GM12891 (cell line): Measurements from ENCODE around the gene KNDC1.

Experiments used
- DNase-seq: peaks from one replicate; pipeline ENCODE4 v3.0.0; 2011; ENCODE audit warnings: low spot score; ENCODE audit not compliant: insufficient read length
- FAIRE-seq: peaks from 2 replicates; lab custom pipeline; 2011; peaks lifted over from hg19 to GRCh38; lab: Jason Lieb, UNC
- PAX5 ChIP-seq: IDR thresholded peaks from 2 replicates; pipeline ENCODE4 v1.6.1; 2011; ENCODE audit warnings: low read length, moderate library complexity, mild to moderate bottlenecking; ENCODE audit not compliant: insufficient read depth, severe bottlenecking
- POLR2A ChIP-seq: IDR thresholded peaks from 2 replicates; pipeline ENCODE4 v1.6.1; 2011; ENCODE audit warnings: low read depth, low read length, control low read depth
- POLR2AphosphoS5 ChIP-seq: IDR thresholded peaks from 2 replicates; pipeline ENCODE4 v1.6.1; 2011; ENCODE audit warnings: low read depth, low read length, control low read depth
- POU2F2 ChIP-seq: IDR thresholded peaks from 2 replicates; pipeline ENCODE4 v1.6.1; 2011; ENCODE audit warnings: low read depth, mild to moderate bottlenecking, control low read depth, low read length, moderate library complexity
- SPI1 ChIP-seq: IDR thresholded peaks from 2 replicates; pipeline ENCODE4 v1.6.1; 2011; ENCODE audit warnings: low read depth, low read length, control low read depth
- TAF1 ChIP-seq: IDR thresholded peaks from 2 replicates; pipeline ENCODE4 v1.6.1; 2011; ENCODE audit warnings: low read depth, low read length, control low read depth

The KNDC1 gene

GRCh38 chr10:133204226-133205015 is 44.4 kb downstream of the KNDC1 start:
- DNase-seq (no peak), FAIRE-seq (no peak)
- no peak for TF ChIP-seq POLR2A
- no peak for TF ChIP-seq PAX5
- no peak for TF ChIP-seq SPI1
- no peak for TF ChIP-seq POU2F2

- TF ChIP-seq POLR2A (no peak), PAX5 (no peak), SPI1 (no peak), POLR2AphosphoS5 (no peak), POU2F2 (no peak), TAF1 (no peak)
- FAIRE-seq = no peak
- DNase-seq = no peak
Observed at GRCh38 chr10:133205146-133205545, 45.1 kb downstream of the KNDC1 start.

- no peak for DNase-seq
- TF ChIP-seq POLR2AphosphoS5 (no peak), POLR2A (no peak), POU2F2 (no peak), PAX5 (no peak), TAF1 (no peak), SPI1 (no peak)
- no peak for FAIRE-seq
Observed at GRCh38 chr10:133206356-133207040, 46.5 kb downstream of the KNDC1 start.

GRCh38 chr10:133207041-133207600 is 47.1 kb downstream of the KNDC1 start:
- DNase-seq (no peak), FAIRE-seq (no peak)
- no peak for TF ChIP-seq POLR2A

GRCh38 chr10:133207627-133208026 is 47.6 kb downstream of the KNDC1 start:
- DNase-seq (no peak), FAIRE-seq (no peak)
- TF ChIP-seq POLR2A (no peak), POLR2AphosphoS5 (no peak), PAX5 (no peak)

GRCh38 chr10:133208466-133208865 is 48.4 kb downstream of the KNDC1 start:
- no peak for TF ChIP-seq POU2F2
- TF ChIP-seq POLR2AphosphoS5 = no peak
- no peak for TF ChIP-seq POLR2A
- no peak for TF ChIP-seq PAX5
- no peak for TF ChIP-seq SPI1
- no peak for TF ChIP-seq TAF1
- FAIRE-seq (no peak), DNase-seq (no peak)

GRCh38 chr10:133209117-133209516 is 49.1 kb downstream of the KNDC1 start:
- no peak for TF ChIP-seq POU2F2
- no peak for TF ChIP-seq PAX5
- no peak for TF ChIP-seq SPI1
- TF ChIP-seq POLR2AphosphoS5 = no peak
- FAIRE-seq (no peak), DNase-seq (no peak)

GRCh38 chr10:133209641-133210040 is 49.6 kb downstream of the KNDC1 start:
- FAIRE-seq (no peak), DNase-seq (no peak)
- TF ChIP-seq PAX5 = no peak
- TF ChIP-seq POU2F2 = no peak
- no peak for TF ChIP-seq POLR2AphosphoS5
- no peak for TF ChIP-seq POLR2A
- TF ChIP-seq SPI1 = no peak
- no peak for TF ChIP-seq TAF1

- no peak for DNase-seq
- TF ChIP-seq POLR2AphosphoS5 = no peak
- TF ChIP-seq POLR2A = no peak
- no peak for TF ChIP-seq POU2F2
- TF ChIP-seq PAX5 = no peak
- no peak for TF ChIP-seq SPI1
- TF ChIP-seq TAF1 = no peak
- no peak for FAIRE-seq
Observed at GRCh38 chr10:133210398-133211140, 50.5 kb downstream of the KNDC1 start.

- DNase-seq = no peak
- no peak for TF ChIP-seq POLR2AphosphoS5
- TF ChIP-seq PAX5 = no peak
- no peak for TF ChIP-seq SPI1
- TF ChIP-seq TAF1 = no peak
- no peak for TF ChIP-seq POU2F2
- no peak for TF ChIP-seq POLR2A
- no peak for FAIRE-seq
Observed at GRCh38 chr10:133211141-133211830, 51.3 kb downstream of the KNDC1 start.
